ENCODE measurements around the gene EN1.

EN1 gene

DNA sequence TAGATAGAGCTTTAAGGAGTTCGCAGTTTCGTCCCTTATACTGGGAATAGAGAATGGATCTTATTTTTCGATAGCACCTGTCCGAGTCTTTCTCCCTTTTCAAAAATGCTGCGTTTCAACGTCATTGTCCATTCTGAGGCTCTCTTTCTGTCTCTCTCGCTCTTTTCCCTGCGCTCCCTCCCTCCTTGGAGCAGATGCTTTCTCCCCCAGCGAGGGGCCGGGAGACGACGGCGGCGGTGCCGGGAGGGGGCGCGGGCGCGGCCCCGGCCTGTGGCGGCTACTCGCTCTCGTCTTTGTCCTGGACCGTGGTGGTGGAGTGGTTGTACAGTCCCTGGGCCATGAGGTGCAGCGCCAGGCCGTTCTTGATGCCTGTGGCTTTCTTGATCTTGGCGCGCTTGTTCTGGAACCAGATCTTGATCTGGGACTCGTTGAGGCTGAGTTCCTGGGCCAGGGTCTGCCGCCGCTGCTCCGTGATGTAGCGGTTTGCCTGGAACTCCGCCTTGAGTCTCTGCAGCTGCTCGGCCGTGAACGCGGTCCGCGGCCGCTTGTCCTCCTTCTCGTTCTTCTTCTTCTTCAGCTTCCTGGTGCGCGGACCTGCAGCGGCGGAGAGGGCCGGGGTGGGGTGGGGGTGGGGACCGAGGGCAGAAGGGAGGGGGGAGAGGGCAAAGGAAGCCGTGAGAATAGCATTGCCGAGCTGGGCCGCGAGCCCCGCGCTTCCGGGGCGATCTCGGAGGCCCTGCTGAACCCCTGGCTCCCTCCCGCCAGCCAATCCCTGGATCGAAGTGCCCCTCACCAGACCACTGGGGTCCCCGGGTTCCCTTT lies 4.6 kb downstream of the EN1 start:
- no peak for DNase-seq

DNA sequence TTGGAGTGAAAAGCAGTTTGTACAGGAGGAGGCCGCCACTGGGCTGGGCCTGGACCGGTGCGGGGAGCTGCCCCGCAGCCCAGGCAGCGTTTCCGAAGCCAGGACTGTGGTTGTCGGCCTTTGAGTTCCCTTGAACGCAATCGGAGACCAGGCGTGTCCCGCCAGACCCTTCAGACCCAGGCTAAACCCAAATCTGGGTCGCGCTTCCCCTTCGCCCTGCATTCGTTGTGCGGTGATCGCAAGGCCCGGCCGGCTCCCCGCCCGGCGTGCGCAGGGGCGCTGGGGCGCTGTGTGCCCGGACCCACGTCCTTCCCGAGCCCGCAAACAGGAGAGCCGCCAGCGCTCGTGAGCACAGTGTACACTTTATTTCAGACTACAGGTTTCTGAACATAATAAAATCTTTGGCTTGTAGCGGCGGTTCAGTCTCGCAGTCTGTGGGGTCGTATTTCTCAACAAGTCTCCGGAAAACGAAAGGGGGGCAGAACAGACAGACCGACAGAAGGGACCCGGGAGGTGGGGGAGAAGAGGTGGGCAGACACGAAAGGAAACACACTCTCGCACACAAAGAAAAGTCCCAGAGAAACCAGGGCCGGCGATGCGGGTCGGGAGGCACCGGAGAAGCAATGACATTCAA lies 5.5 kb downstream of the EN1 start:
- DNase-seq = no peak

DNA sequence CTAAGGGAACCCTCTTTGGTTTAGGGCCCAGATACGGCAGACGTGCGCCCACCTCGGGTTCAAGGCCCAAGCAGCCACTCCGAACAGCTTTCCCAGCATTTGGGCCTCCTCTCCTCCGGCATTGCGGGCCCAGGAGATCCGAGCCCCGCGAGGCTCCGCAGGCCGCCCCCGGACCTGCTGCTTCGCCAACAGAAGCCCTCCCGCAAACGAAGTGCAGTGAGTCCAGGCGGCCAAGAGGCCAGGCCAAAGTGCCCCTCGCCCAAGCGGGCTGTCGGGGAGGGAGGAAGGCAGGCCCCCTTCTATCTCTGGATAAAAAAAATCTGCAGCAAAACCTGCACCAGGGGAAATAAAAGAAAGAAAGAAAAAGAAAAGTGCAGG lies 6.0 kb downstream of the EN1 start:
- no peak for DNase-seq

DNA sequence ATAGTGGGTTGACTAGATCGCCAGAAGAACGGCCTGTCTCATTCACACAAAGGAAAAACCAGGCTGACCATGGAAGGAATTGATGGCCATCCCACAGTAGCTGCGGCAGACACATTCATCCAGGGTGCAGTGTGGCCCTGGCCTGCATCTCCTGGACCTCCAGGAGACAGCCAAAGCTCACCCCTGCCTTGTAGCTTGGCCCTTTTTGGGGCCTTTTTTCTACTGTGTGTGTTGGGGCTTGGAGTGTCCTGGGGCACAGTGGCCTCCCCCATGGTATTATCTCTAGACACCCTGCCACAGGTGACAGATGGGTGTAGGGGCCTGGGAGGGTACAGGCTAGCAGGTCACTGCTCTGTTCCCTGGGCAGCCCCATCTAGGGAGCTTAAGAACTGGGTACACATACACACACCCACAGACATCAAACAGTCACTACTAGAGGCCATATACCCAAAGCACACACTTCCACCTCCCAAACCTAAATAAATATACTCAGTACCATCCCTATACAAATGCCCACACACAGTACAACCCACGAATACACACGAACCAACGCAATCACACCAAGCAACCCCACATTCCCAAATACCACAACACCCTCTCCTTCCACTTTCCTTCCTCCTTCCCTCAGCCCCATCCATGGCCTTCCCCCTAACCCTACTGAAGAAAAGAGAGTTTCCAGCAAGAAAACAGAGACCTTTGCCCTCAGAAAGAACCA lies 8.6 kb downstream of the EN1 start:
- DNase-seq = no peak

DNA sequence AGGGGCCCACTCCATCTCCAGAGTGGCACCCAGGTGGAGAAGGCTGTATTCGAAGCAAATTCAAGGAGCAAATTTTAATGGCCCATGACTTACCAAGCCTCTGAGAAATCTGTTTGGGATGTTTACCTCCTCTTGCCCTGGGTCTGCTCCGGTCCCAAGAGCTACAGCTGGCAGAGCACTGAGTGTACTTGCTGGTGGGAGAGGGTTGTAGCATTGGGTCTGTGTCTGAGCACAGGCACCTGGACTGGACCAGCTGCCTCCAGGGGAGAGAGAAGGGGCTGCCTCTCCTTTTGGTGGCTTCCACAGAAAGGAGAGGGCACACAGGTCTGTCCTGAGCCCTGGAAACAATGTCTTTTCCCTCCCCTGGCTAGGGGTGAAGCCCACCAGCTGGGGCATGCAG lies 9.8 kb downstream of the EN1 start:
- no peak for DNase-seq

DNA sequence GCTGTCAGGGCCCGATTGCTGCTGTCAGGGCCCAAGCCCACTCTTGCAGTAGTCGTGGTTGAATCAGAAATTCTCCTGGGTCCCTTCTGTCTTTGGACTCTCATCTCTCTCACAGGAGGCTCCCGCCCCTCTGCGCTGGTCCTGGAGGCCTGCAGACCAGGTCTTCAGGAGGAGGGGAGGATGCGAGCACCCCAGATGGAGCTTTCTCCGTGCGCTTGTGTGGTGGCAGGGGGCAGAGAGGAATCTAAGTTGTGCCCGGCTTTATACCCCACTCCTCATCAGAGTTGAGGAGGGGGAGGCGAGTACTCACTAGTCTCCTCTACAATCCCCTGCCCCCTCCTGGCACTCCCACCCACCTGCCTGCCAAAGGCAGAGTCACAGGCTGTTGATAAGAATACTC lies 10.4 kb downstream of the EN1 start:
- no peak for DNase-seq

DNA sequence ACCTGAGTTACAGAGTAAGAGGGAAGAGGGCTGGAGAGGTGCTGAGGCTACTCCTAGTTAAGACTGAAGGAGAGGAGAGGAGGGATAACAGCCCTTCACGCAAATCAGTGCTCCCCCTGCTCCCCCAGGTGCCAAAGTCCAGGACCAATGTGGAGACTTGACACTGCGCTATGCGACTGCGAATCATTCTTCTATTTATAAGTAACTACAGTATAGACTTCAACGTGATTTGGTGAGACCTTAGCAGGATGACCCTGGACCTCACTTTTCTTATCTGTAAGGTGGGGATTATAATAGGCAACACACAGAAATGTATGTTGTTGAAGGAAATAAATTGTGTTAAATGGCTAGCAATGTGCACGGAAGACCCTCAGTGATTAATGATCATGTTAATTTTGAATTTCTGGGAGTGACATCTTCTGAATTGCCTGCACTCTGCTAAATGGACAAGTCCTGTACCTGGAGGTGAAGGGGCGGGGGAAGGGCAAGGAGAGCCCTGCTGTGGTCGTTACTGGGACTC lies 11.0 kb downstream of the EN1 start:
- no peak for DNase-seq

DNA sequence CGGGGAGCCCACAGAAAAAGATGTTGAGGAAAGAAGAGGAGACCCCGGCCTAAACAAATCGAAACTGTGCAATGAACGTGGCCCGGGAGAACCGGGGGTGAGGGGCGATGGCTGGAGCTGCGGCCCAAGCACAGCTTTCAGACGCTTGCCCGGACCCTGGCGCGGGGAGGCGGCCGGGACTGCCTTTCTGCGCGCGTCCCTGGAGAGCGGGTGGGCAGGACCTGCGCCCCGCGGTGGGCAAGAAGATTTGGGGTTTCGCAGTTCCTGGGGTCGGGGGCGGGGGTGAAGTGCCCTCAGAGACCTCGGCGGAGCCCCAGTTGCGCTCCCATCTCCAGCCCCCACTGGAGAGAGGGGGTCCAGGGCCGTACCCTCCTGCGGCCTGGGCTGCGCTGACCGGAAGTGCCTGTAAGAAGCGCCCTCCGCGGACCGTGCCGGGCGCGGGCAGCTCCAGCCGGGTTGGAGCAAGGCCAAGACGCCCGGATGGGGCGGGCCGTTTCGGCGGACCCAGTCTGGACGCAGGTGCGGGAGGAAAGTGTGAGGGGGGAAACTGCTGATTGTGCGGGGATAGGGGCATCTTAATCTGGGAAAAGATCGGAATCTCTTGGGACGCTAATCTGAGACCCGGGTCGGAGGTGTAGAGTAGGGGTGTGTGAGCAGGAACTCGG lies 11.6 kb downstream of the EN1 start:
- DNase-seq = no peak

DNA sequence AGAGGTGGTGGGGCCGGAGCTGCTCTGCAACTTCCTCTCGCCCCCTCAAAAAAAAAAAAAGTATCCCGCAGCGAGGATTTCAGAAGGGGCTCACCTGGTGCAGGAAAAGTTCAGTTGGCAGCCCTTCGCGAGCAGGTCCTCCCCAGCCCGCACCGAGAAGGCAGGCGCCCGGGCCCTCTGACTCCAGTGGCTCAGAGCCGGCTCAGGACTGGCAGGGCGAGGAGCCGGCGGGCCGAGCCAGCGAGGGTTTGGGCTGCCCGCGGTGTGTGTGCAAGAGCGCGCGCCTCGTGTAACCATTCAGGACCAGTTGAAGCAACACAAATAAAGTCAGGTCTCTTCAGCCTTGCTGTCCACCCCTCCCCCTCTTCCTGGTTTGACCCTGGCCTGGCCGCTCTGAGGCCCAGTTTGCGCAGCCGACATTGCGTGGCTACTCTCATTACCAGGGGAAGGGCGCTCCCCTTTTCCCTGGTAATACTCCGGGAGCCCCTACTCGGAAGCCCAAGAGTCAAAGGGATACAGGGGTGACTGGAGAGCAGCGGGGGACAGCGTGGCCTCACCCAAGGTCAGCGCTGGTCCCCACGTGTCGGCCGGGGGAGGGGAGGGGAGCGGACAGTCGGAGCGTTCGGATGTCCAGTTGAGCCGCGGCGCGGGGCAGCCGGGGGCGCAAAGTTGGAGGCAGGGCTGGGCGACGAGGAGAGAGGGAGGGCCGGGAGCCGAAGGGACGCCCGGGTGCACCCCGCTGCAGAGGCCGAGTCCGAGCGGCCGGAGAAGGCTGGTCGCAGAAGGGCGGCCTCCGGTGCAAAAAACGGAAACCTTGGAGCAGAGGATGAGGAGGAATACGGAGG lies 12.3 kb downstream of the EN1 start:
- no peak for DNase-seq

DNA sequence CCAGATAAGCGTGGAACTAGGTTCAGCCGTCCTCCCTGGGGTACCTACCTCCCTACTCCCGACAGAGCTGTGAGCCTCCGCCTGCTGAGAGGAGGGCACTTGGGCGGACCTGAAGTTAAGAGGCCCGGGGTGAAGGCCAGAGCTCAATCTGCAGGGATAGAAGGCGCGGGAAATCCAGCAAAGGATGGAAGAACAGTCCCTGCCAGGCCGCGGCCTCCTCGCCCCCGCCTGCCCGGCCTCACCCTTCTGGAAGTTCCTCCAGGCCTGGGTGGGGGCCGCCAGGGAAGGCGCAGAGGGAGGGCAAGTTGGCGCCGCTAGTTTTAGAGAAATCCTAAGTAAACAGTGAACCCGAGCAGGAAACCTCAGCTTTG lies 13.0 kb downstream of the EN1 start:
- DNase-seq = no peak

DNA sequence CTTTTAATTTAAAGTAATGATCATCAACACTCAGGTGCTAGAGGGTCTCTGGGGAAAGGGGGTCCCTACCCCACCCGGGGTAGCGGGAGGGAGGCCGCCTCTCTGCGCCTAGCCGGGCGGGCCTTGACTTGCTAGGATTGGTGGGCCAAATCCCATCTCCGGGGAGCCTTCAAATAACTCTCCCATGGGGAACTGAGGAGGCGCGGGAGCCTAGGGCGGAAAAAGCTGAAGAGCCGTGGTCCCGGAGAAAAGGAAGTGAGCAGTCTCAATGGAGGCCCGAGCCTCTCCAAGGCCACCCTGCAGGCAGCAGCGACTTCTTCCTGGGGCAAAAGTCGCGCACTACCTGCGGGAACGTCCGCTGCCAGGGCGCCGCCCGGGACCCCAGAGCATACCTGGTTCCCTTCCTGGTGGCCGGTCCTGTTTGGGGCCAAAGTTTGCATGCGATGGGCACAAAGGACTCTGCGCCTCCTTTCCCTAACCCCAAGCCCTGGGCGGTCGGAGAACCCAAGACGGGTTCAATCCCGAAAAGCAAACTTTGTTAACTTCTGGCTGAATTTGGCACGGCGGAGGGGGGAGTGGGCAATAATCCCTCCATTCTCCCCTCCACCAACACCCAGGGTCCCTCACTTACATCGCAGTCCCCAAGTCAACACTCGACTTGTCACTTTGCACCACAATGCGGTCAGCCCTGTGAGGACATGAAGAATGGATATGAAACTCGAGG lies 13.6 kb downstream of the EN1 start:
- no peak for DNase-seq

DNA sequence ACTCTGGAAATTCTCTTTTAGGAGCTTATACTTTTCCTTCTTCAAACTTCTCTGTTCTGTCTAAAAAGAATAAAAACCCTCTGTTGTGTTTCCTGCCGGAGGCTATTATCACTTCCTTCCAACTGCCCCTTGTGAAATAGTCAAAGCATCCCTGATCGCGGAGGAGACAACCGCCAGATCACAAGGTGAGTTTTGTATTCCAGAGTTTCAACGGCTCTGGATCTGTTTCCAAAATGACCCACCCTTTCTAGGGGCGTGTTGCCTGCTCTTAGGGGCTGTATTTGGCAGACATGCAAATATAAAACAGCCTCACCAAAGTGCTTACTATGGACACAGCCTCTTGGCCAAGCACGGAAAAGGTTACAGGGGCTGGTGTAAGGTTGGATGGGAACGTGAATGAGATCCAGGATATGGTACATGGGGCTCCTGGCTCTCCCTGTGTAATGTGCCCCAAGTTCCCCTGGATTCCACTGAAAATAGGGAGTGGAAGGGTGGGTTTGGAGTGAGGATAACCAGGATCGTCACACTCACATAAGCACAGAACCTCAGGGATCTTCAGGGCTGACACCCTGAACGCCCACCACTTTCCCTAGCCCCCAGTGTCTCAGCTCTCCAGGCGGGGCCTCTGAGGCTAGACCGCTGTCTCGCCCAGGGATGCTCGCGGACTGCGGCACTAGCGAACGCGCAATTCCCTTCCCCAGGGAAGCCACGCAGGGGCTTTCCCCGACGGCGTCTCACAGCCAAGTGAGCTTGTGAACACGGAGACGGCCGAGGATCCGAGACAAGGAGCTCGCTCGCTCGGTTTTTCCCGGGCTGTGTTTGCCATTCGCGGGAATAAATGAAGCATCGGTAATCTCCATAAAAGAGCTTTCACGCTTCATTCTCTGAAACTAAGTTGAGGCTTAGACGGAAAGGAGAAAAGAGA lies 14.4 kb downstream of the EN1 start:
- DNase-seq = no peak

DNA sequence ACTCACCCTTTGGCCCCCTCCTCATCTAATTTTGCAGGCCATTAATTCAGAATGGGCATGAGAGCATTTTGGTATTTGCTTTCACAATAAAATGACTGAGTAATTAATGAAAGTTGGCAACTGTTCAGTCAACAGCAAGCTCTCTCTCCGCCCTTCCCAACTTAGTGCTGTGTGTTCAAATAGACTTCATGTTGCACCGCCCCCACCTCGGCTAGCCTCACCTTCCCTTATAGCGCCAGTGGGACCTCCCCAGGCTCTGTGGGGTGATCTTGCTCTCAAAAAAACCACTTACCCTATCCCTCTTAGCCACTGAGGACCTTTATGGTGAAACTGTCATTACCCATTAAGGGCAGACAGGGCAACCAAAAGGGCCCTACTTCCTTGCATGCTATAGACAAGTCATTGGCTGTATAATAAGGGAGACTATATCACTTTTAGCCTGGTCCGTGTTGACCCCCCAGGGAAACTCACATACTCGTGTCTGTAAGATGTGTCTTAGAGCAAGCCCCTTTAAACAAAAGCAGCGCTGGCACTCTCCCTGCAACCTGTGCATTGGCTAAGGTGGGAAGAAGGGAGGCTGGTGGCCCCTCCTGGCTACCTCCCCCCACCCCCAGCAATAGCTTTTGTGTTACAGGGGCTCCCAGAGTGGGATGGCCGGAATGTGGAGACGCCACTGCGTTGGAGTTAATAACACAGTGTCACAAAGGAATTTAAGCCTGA lies 15.2 kb downstream of the EN1 start:
- DNase-seq = no peak

DNA sequence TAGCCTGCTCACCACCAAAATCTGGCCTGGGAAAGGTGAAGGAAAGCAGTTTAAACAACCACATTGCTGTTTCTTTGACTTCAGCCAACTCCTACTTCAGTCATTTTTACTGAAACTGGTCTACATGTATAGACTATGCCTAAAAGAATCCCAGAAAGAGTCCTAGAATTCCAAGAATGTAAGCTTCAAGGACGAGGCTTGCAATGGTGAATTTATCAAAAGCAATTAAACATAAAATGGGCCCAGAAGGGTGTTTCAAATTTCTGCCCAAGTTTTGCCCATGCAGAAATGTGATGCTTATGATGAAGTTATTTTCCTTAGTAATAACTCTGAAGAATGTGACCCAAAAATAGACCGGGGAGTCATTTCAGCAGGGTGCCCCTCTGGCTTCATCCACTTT lies 16.6 kb downstream of the EN1 start:
- no peak for DNase-seq

DNA sequence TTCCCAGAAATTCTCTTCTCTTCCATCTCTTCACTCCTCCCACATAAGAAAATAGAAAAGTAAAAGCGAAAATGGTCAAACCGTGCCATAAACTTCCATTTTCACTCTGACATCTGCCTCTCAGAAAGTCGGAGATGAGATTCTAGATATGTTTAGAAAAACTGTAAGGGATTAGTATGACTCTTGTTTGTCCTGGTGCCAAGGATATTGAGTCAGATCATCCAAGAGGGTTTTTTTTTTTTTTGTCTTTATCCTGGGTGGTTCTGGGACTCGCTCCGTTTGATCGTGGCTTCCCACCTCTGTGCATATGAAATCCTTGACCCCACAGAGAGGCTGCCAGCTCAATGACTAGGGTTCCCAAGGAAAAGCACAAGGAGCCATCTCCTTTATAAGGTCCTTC lies 17.3 kb downstream of the EN1 start:
- no peak for DNase-seq

DNA sequence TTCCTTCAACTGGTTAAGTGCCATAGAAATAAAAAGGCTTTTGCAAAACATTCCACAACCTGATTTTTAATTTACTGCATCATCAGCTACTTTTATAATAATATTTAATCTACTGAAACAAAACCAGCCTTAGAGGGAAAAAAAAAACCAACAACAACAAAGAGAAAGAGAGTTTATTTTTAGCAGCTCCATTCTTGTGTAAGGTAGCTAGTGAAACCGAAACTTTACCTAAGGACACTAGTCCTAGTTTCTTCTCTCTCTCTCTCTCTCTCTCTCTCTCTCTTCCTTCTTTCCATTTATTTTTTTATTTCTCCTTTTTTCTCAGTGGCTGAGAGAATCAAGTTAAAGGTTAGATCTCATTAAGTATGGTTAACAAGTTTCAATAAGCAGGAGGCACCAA lies 21.4 kb downstream of the EN1 start:
- no peak for DNase-seq

DNA sequence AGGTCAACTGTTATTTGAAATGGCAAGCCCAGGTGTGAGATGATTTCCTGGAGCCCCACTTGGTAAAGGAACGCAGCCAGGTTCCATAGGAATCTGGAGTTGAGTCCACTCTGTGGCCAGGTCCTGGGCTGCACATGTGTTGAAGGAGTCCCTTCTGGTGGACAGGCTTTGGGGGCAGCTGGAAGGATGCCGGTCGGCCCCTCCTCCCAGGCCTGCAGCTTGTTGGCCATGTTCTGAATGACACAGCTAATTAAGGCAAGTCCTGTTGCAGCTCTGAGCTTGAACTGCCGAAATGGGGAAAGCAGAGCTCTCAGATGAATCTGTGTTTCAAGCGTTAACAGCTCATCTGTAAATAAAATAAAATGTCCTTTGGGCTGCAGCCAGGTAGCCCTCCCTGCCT lies 23.8 kb downstream of the EN1 start:
- no peak for DNase-seq

DNA sequence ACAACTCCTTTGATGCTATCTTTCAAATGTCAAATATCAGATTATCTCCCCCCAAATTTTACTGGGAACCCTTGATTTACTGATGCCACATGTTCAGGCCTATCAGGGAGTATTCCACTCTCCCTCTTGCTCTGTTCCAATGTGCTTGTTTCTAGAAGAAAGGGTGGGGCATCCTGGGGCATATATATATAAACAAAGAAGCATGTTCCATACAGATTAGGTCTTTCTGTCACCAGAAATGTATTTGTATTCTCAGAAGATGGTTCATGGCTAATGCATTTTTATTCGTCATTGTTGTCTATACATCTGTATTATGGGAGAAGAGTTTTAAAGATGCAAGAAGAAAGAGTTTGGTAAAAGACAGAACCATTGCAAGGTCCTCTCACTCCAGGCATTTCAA lies 24.9 kb downstream of the EN1 start:
- DNase-seq = no peak

DNA sequence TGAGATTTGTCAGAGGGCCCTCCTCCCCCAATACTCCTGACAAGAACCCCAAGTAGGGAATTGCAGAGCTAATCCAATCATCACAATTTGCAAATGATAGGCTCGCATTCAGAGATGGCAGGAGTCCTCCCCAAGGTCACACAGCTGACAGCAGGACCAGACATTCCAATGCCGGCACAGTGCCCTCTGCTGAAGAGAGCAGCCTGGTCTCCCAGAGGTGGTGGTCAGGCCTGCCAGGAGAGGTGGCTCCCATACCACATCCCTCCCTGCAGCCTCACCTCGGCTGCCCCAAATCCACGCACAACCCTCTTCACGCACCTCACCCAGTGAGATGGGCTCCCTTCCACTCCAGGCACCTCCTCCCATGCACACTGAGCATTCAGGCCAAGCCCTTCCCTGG lies 25.4 kb downstream of the EN1 start:
- no peak for DNase-seq

DNA sequence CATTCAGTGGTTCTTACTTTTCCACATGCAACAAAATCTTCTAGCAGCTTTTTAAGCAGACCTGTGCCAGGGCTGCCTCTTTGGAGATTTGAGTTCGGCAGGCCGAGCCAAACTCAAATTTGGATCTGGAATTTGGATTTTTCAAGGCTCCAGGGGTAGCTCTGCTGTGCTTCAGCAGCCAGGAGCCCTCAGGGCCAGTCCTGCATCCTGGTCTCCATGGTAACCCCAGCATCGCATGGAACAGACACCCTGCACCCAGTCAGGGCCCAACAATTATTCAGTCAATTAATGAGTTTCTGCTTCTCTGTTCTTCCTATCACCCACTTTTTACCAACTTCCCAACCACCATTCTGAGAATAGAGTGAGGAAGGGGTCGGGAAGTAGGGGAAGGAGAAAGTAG lies 30.0 kb downstream of the EN1 start:
- no peak for DNase-seq
